ENCODE results near the gene GTF2A1L.
"Not testable (repeated sequence)": the region's sequence is repeated elsewhere in the genome, so short reads cannot be mapped to it uniquely, and the experiment has no call there.

GTF2A1L gene, protein sequence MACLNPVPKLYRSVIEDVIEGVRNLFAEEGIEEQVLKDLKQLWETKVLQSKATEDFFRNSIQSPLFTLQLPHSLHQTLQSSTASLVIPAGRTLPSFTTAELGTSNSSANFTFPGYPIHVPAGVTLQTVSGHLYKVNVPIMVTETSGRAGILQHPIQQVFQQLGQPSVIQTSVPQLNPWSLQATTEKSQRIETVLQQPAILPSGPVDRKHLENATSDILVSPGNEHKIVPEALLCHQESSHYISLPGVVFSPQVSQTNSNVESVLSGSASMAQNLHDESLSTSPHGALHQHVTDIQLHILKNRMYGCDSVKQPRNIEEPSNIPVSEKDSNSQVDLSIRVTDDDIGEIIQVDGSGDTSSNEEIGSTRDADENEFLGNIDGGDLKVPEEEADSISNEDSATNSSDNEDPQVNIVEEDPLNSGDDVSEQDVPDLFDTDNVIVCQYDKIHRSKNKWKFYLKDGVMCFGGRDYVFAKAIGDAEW

DNA sequence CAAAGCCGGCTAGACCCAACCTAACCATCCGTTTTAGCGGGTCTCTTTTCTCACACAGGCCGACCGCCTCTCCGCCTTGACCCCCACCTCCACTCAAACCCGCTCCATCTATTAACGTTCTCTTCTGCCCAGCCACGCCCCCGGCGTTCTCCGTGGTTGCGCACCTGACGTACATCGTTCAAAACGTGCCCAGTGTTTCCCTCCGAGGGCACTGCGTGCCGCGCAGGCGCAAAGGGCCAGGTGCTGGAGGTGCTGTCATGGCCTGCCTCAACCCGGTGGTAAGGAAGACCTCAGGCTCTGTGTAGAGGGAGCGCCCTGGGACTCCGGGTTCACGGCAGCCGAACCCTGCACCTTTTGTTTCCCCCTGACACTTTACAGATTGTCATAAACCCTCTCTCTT lies at the start of gene GTF2A1L:
TSS of gene GTF2A1L (plus strand) at position 239 of the 400 bp plus-strand sequence. CDS start at position 258, 19 bp downstream.
- DNase-seq (ENCODE audit: low read depth in 1 of 2, low spot score in 1 of 2), result no peak

- no peak for DNase-seq (ENCODE audit: low read depth in 1 of 2, low spot score in 1 of 2)
These were observed 49.1 kb upstream of the GTF2A1L start for GRCh38 chr2:48568547-48568946.

DNA sequence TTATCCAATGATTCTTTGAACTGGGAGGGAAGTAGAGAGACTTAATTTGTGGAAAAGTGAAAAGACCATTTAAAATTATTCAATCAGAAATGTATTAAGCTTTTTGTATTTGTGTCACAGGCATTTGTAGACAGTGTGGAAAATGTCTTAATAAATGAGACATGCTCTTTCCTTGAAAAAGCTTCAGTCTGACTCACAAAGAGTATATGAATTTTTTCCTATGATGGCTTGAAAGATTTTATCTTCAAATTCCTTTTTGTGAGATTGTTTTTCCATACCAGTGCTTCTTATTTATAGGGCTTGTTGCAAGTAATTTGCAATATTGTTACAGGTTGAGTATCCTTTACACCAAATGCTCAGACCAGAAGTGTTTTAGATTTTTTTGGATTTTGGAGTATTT lies 48.2 kb upstream of the GTF2A1L start:
- DNase-seq (ENCODE audit: low read depth in 1 of 2, low spot score in 1 of 2), result no peak

GRCh38 chr2:48572816-48573215 lies 44.8 kb upstream of the GTF2A1L start:
- no peak for DNase-seq (ENCODE audit: low read depth in 1 of 2, low spot score in 1 of 2)

DNA sequence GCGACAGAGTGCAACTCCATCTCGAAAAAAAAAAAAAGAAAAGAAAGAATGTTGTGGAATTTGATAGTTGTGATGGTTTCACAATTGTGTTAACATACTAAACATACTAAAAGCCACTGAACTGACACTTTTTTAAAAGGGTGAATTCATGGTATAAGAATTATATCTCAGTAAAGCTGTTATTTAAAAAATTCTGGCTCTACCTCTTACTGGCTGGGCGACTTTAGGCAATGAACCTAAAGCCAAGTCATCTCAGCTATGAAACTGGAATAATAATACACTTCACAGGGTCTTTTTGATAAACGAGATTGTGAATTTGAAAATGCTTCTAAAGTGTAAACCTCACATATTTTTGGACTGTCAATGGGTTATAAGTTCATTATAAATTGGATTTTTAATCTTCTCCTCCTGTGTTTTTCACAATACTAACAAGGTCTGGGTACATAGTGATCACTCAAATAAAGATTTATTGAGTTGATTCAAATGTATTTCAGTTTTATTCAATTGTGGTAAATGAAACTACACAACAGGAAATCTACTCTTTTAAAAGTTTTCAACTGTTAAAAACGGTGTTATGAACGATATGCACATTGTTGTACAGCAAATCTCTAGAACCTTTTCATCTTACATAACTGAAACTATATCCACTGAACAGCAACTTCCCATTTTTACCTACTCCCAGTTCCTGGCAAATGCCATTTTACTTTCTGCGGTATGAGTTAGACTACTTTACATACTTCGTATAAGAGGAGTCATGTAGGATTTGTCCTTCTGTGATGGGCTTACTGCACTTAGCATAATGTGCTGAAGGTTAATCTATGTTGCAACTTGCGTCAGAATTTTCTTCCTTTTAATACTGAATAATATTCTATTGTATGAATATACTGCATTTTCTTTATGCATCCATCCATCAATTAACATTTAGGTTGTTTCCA lies 43.0 kb upstream of the GTF2A1L start:
- DNase-seq (ENCODE audit: low read depth in 1 of 2, low spot score in 1 of 2), result no peak

DNA sequence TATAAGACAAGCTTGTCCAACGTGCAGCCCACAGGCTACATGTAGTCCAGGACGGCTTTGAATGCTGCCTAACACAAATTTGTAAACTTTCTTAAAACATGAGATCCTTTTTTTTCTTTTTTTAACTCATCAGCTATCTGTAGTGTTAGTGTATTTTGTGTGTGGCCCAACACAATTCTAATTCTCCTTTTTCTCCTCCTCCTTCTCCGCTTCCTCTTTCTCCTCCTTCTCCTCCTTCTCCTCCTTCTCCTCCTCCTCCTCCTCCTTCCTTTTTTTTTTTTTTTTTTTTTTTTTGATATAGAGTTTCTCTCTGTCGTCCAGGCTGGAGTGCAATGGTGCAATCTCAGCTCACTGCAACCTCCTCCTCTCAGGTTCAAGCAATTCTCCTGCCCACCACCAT lies 39.3 kb upstream of the GTF2A1L start:
- DNase-seq (ENCODE audit: low read depth in 1 of 2, low spot score in 1 of 2), result no peak

GRCh38 chr2:48583961-48584360 lies 33.7 kb upstream of the GTF2A1L start:
- no peak for DNase-seq (ENCODE audit: low read depth in 1 of 2, low spot score in 1 of 2)

- no peak for DNase-seq (ENCODE audit: low read depth in 1 of 2, low spot score in 1 of 2)
These were observed 33.1 kb upstream of the GTF2A1L start for GRCh38 chr2:48584551-48584950.

- DNase-seq (ENCODE audit: low read depth in 1 of 2, low spot score in 1 of 2), result no peak
These were observed 31.2 kb upstream of the GTF2A1L start for GRCh38 chr2:48586433-48586832.

- no peak for DNase-seq (ENCODE audit: low read depth in 1 of 2, low spot score in 1 of 2)
These were observed 30.1 kb upstream of the GTF2A1L start for GRCh38 chr2:48587560-48587959.

DNA sequence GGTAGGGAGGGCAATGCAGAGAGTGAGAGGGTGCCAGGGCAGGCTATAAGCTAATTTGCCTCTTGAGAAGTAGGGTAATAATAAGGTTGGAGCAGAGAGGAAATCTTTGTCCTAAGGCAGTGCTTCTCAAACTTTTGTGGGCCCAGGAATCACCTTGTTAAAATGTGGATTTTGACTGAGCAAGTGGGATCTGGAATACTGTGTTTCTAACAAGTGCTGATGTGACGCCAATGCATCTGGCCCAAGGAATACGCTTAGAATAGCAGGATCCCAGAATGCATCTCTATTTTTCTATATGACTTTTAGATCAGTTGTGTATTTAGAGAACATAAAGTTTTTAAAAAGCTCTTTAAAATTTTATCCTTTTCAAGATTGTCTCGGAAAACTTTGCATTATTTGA lies 29.7 kb upstream of the GTF2A1L start:
- DNase-seq (ENCODE audit: low read depth in 1 of 2, low spot score in 1 of 2), result no peak

DNA sequence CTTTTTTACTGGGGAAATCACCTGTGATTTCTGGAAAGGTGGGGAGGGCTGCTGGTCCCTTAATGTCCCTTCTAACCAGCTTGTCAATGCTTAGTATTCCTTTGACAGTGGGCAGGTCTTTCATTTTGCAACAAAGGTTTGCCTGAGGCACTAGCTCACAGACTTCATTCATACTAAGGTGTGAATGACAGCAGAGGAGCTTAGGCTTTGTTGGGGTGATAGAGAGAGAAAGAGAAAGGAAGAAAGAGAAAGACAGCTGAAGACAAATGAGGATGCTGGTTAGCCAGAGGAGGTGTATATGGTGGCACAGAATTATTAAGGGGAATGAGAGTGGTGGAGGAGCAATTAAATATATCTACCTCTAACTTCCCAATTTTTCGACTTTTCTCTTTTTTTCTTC lies 28.9 kb upstream of the GTF2A1L start:
- DNase-seq (ENCODE audit: low read depth in 1 of 2, low spot score in 1 of 2), result no peak

DNA sequence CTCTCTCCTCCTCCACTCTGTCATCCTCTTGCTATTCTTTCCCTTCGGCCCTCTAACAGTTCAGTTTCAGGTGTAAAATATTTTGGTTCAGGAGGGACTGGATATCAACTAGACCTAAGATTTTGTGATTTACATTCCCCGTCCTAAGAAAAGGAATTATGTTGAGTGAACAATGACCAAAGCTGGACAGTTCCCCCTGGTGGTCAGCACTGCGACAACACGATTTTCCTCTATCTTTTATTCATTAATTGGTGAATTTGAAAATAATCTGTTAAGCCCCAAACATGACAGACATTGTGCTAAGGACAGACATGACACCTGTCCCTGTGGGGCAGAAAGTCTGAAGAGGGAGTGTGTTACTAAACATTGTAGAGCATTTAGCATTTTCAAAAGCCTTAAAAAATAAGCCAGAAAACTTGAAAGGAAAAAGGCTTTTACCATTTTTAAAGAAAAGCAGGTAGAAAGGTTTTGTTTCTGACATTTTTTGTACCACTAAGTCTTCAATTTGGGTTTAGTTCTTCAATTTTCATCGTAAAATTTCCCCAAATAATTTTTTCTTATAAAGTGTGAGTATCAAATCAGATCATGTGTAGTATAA lies 28.4 kb upstream of the GTF2A1L start:
- no peak for DNase-seq (ENCODE audit: low read depth in 1 of 2, low spot score in 1 of 2)

- DNase-seq (ENCODE audit: low read depth in 1 of 2, low spot score in 1 of 2), result no peak
These were observed 27.6 kb upstream of the GTF2A1L start for GRCh38 chr2:48590017-48590416.

DNA sequence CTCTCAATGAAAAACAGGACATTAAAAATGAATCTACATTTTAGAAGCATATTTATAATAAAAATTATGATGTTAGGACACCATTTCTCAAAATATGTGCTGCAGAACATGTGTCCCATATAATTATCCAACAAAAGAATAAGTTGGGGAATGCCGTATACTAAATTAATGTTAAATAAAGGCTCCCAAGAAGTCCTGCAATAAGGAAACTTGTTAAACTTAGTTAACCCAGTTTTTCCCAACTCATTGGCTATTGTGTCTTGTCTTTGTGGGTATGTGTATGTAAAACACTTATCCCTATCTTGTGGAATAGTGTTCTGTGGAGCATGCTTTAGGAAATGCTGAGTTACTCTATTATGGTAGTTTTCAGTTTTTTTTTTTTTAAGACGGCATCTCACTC lies 25.6 kb upstream of the GTF2A1L start:
- no peak for DNase-seq (ENCODE audit: low read depth in 1 of 2, low spot score in 1 of 2)

DNA sequence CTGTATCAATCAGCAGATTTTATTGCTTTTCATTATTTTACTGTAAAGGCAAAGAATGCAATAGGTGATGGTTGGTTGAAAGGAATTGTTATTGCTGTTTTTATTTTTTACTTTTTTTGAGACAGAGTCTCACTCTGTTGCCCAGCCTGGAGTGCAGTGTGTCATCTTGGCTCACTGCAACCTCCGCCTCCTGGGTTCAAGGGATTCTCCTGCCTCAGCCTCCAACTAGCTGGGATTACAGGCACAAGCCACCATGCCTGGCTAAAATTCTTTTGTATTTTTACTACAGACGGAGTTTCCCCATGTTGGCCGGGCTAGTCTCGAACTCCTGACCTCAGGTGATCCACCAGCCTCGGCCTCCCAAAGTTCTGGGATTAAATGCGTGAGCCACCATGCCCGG lies 20.9 kb upstream of the GTF2A1L start:
- not testable (repeated sequence) for DNase-seq (ENCODE audit: low read depth in 1 of 2, low spot score in 1 of 2)

GRCh38 chr2:48597492-48597891 lies 20.2 kb upstream of the GTF2A1L start:
- no peak for DNase-seq (ENCODE audit: low read depth in 1 of 2, low spot score in 1 of 2)

DNA sequence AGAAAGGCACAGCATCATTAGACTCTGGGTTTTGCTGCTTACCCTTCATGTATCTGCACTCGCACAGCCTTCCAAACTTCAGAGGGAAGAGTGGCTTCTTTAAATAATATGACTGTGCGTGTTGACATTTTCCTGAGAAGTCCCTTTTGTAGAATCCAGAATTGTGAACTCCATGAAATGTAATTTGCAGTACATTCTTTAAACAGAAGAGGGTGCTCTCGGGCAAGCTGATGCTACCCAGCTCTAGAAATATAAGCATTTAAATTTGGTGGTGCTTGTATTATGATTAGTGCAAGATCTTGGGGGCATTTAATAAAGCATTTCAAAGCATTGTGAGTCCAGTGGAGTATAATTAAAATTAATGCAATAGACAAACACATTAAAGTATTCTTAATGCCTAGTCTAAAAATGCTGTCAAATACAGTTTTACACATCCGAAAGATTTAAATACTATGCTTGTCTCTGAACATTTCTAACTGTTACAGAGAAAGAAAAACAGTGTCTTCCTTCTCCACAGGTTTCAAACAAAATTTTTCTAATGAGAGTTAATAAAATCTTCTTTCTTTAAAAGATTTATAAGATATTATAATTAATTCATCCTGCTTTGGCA lies 17.3 kb upstream of the GTF2A1L start:
- DNase-seq (ENCODE audit: low read depth in 1 of 2, low spot score in 1 of 2), result no peak

DNA sequence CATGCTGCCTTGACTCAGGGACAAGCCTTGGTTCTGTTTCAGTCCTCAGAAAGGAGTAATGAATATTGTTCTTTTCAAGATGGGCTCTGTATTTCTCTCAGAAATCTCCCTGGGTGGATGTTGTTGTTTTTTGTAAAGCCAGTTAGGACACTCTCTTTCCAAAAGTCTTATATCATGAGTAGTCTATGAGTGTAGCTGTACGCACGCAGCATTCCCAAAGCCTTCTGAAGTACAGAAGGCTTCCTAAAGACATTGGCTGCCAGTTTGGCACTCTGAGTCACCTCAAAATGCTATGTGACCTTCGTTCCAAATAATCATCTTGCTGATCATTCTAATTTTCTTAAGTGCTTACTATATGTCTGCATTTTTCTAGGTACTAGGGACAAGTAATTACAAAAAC lies 16.7 kb upstream of the GTF2A1L start:
- DNase-seq (ENCODE audit: low read depth in 1 of 2, low spot score in 1 of 2), result no peak

GRCh38 chr2:48601349-48601748 lies 16.3 kb upstream of the GTF2A1L start:
- DNase-seq (ENCODE audit: low read depth in 1 of 2, low spot score in 1 of 2), result no peak

DNA sequence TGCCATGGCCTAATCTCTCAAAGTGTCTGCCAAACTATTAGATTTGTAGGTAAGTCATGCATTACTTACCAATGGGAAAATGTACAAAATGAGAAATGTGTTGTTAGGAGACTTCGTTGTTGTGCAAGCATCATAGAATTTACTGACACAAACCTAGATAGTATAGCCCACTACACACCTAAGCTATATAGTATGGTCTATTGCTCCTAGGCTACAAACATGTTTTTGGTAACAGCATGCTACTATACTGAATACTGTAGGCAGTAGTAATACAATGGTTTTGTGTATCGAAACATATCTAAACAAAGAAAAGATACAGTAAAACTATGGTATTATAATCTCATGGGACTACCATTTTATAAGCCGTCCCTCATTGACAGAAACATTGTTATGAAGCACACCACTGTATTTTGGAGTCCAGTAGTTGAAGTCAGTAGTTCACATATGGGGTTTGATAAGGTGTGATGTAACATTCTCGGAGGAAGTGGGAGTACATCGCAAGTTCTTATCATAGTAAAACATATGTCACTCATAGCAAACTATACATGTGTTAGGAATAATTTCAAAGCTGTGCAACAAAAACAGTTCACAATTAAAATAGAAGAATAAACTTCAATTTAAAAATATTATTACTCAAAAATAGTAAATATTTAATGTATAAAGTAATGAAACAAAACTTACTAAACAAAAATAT lies 12.0 kb upstream of the GTF2A1L start:
- no peak for DNase-seq (ENCODE audit: low read depth in 1 of 2, low spot score in 1 of 2)
